Gastrocnemius medialis (tissue), 4 donors: ENCODE data around the gene EGFR. TPM values are rescaled to one million over a fixed set of nuclear protein-coding genes. Genes with fewer than 3 reads are reported as not detected.

Experiments
- ATAC-seq, 2 donors: fragments of 150-250 bp; one replicate each; pipeline ENCODE4 v1.9.1; 2016
- DNase-seq, 2 donors: peaks; one replicate each; pipeline ENCODE4 v3.0.0-alpha.2; 2019
- H3K27ac ChIP-seq, 4 donors: fragments of 200-600 bp; sonication (generic); 1 replicate in 1 of 4; 2 replicates in 3 of 4; pipeline ENCODE4 v1.5.1; 2016 to 2018; ENCODE audit warnings: mild to moderate bottlenecking in 2 of 4, moderate library complexity in 1 of 4
- H3K27me3 ChIP-seq, 3 donors: fragments of 200-600 bp; sonication (generic) in 2 of 3; 1 replicate in 1 of 3; 2 replicates in 2 of 3; pipeline versions ENCODE4 v1.5.1 to v1.6.0; 2016 to 2019; ENCODE audit warnings: mild to moderate bottlenecking in 1 of 3, moderate library complexity in 1 of 3
- H3K36me3 ChIP-seq, 2 donors: fragments of 200-600 bp; sonication (generic) in 1 of 2; one replicate each; pipeline ENCODE4 v1.5.1; 2017 to 2018
- H3K4me1 ChIP-seq, 2 donors: fragments of 200-600 bp; sonication (generic) in 1 of 2; one replicate each; pipeline ENCODE4 v1.5.1; 2016 to 2017; ENCODE audit warnings: mild to moderate bottlenecking in 2 of 2
- H3K4me3 ChIP-seq, 4 donors: fragments of 200-600 bp; sonication (generic) in 3 of 4; 1 replicate in 1 of 4; 2 replicates in 3 of 4; pipeline ENCODE4 v1.5.1; 2016 to 2019; ENCODE audit warnings: mild to moderate bottlenecking in 2 of 4
- H3K9me3 ChIP-seq, 3 donors: fragments of 200-600 bp; sonication (generic) in 2 of 3; 1 replicate in 1 of 3; 2 replicates in 2 of 3; pipeline ENCODE4 v1.5.1; 2016 to 2019
- CTCF ChIP-seq, 5 experiments: fragments of 450-650 bp in 3 of 5; fragments of 200-600 bp in 2 of 5; sonication (generic) in 2 of 5; IDR thresholded peaks in 4 of 5; conservative IDR thresholded peaks in 1 of 5; 1 replicate in 4 of 5; 2 replicates in 1 of 5; pipeline ENCODE4 v1.5.1; 2016 to 2019; ENCODE audit warnings: antibody characterized with exemption in 5 of 5, mild to moderate bottlenecking in 3 of 5, moderate library complexity in 3 of 5
- POLR2A ChIP-seq, 2 donors: fragments of 450-650 bp; IDR thresholded peaks; one replicate each; pipeline ENCODE4 v1.6.1; 2017; ENCODE audit warnings: antibody characterized with exemption in 2 of 2, mild to moderate bottlenecking in 2 of 2, moderate library complexity in 2 of 2
- in situ Hi-C, 4 donors: fragments of 200-750 bp; cut with MboI; loops; one replicate each; pipeline versions ENCODE4 v1.15.0 to v1.8.0; 2017; ENCODE audit warnings: low sequenced_read_pairs in 4 of 4
- intact Hi-C: fragments of 100-400 bp; cut with DNase I; formaldehyde crosslinking; loops from one replicate; pipeline ENCODE4 v1.15.1; 2023; ENCODE audit warnings: low total_unique reads
- total RNA-seq, 4 donors: library from RNA; depleted of rRNA; stranded (reverse); fragments of >200 nt; gene quantifications; one replicate each; pipeline versions ENCODE4 v1.1.0 to v1.2.3, GENCODE V29; 2016

Gene EGFR
- total RNA-seq, 4 donors from 2014 or later, result 28.0 to 34.8 (median 29.4) TPM

- Histone ChIP-seq H3K4me1 (no peaks in the 10 kb centered on the region), H3K9me3 (no peaks in the 10 kb centered on the region), H3K36me3 (no peaks in the 10 kb centered on the region), H3K27ac (no peak overlapping the region), H3K4me3 (no peak overlapping the region), H3K27me3 (peaks cover 0 to 8% (median 5%) of the 10 kb centered on the region in 3 donors)
- in situ Hi-C loops (loop anchor here in 2 of 4 donors (10.0 to 25.0 kb wide), 3 partner anchors 111 to 239 kb away; no protein-coding TSS in a partner anchor), intact Hi-C loops (loop anchor here (5.0 kb wide), 1 partner anchor 229 kb away; no protein-coding TSS in a partner anchor)
- TF ChIP-seq POLR2A (IDR thresholded peaks at IDR 0.05) (no peak), CTCF (IDR thresholded peaks at IDR 0.05 in 4 of 5, conservative IDR thresholded peaks at IDR 0.05 in 1 of 5) (no peak)
- DNase-seq (no peak), ATAC-seq (no peak)
Measured at GRCh38 chr7:55016061-55016745, 2.6 kb upstream of the EGFR start.

GRCh38 chr7:55016746-55017090 is 2.1 kb upstream of the EGFR start:
- DNase-seq (no peak), ATAC-seq (no peak)
- no peaks in the 10 kb centered on the region for H3K4me1 ChIP-seq
- no peaks in the 10 kb centered on the region for H3K36me3 ChIP-seq
- H3K27me3 ChIP-seq, result peaks cover 0 to 8% (median 5%) of the 10 kb centered on the region in 3 donors
- no peaks in the 10 kb centered on the region for H3K9me3 ChIP-seq
- no peak overlapping the region for H3K4me3 ChIP-seq
- intact Hi-C loops (loop anchor here (5.0 kb wide), 1 partner anchor 229 kb away; no protein-coding TSS in a partner anchor), in situ Hi-C loops (loop anchor here in 2 of 4 donors (10.0 to 25.0 kb wide), 3 partner anchors 112 to 238 kb away; no protein-coding TSS in a partner anchor)
- no peak overlapping the region for H3K27ac ChIP-seq
- TF ChIP-seq POLR2A (IDR thresholded peaks at IDR 0.05) (no peak), CTCF (IDR thresholded peaks at IDR 0.05 in 4 of 5, conservative IDR thresholded peaks at IDR 0.05 in 1 of 5) (no peak)

- intact Hi-C loops, result loop anchor here (1.0 to 5.0 kb wide), 4 partner anchors 57 to 237 kb away; no protein-coding TSS in a partner anchor
- no peaks in the 10 kb centered on the region for H3K9me3 ChIP-seq
- H3K36me3 ChIP-seq, result no peaks in the 10 kb centered on the region
- TF ChIP-seq POLR2A (IDR thresholded peaks at IDR 0.05) (no peak), CTCF (IDR thresholded peaks at IDR 0.05 in 4 of 5, conservative IDR thresholded peaks at IDR 0.05 in 1 of 5) (no peak)
- in situ Hi-C loops, result loop anchor here in 2 of 4 donors (10.0 to 25.0 kb wide), 3 partner anchors 113 to 237 kb away; no protein-coding TSS in a partner anchor
- H3K27me3 ChIP-seq, result peaks cover 0 to 8% (median 5%) of the 10 kb centered on the region in 3 donors
- DNase-seq (no peak), ATAC-seq (no peak)
- H3K4me3 ChIP-seq, result peak overlapping the region in 3 of 4 donors; percentile 71 to 86 (median 75)
- peak overlapping the region; percentile 90 to 95 (median 91) for H3K27ac ChIP-seq
- H3K4me1 ChIP-seq, result no peaks in the 10 kb centered on the region
Measured at GRCh38 chr7:55017841-55018240, 976 bp upstream of the EGFR start.

- in situ Hi-C loops, result loop anchor here in 2 of 4 donors (10.0 to 25.0 kb wide), 3 partner anchors 114 to 236 kb away; no protein-coding TSS in a partner anchor
- H3K4me3 ChIP-seq, result peak overlapping the region; percentile 71 to 86 (median 74)
- peak; percentile 57 to 70 for ATAC-seq
- H3K27ac ChIP-seq, result peak overlapping the region; percentile 90 to 95 (median 91)
- H3K9me3 ChIP-seq, result no peaks in the 10 kb centered on the region
- H3K4me1 ChIP-seq, result no peaks in the 10 kb centered on the region
- intact Hi-C loops, result loop anchor here (2.0 to 5.0 kb wide), 3 partner anchors 56 to 232 kb away; no protein-coding TSS in a partner anchor
- H3K36me3 ChIP-seq, result no peaks in the 10 kb centered on the region
- peaks cover 0 to 8% (median 5%) of the 10 kb centered on the region in 3 donors for H3K27me3 ChIP-seq
- TF ChIP-seq CTCF (IDR thresholded peaks at IDR 0.05 in 4 of 5, conservative IDR thresholded peaks at IDR 0.05 in 1 of 5) (no peak), POLR2A (IDR thresholded peaks at IDR 0.05) (peak; percentile 32 to 70)
- peak; percentile 64 to 71 for DNase-seq
Measured at GRCh38 chr7:55019191-55019690, 424 bp downstream of the EGFR start.
